Measurements from ENCODE around the gene PGLYRP2.
"Not testable (repeated sequence)": the region's sequence is repeated elsewhere in the genome, so short reads cannot be mapped to it uniquely, and the experiment has no call there.

The PGLYRP2 gene

GRCh38 chr19:15476325-15476724 is 3.0 kb downstream of the PGLYRP2 start:
- H3K79me2 ChIP-seq (ENCODE audit: insufficient read depth, low read length) = no peaks in the 10 kb centered on the region
- no peak overlapping the region; the same call in 1 of the 2 replicates for H3K27ac ChIP-seq (ENCODE audit: low read length)
- H3K4me2 ChIP-seq (ENCODE audit: insufficient read depth, low read length) = no peak overlapping the region
- H3K4me1 ChIP-seq (ENCODE audit: insufficient read depth, low read length) = no peaks in the 10 kb centered on the region
- DNase-seq (peak; percentile 28), ATAC-seq (ENCODE audit: insufficient read depth, low read depth) (peak; percentile 50; the same call in 1 of the 3 replicates)
- no peaks in the 10 kb centered on the region for H3K27me3 ChIP-seq (ENCODE audit: insufficient read depth, low read length, poor library complexity)
- no peak overlapping the region for H3K4me3 ChIP-seq (ENCODE audit: low read depth in 1 of 2, low read length in 2 of 2)
- H3K9ac ChIP-seq (ENCODE audit: low read depth, low read length) = no peak overlapping the region
- H2AFZ ChIP-seq (ENCODE audit: low read depth, low read length) = no peak overlapping the region
- no peaks in the 10 kb centered on the region for H3K9me3 ChIP-seq (ENCODE audit: insufficient read depth, low read length, severe bottlenecking)
- TF ChIP-seq CTCF (IDR thresholded peaks at IDR 0.05; ENCODE audit: borderline replicate concordance, extremely low read depth, low read length, poor library complexity, severe bottlenecking) = no peak
- TF ChIP-seq EZH2 (IDR thresholded peaks at IDR 0.05; ENCODE audit: borderline replicate concordance, low read depth, low read length, severe bottlenecking) = no peak
- no peaks in the 10 kb centered on the region for H4K20me1 ChIP-seq (ENCODE audit: insufficient read depth, low read length)
- H3K36me3 ChIP-seq (ENCODE audit: insufficient read depth, low read length) = no peaks in the 10 kb centered on the region

GRCh38 chr19:15475611-15476010 is 3.7 kb downstream of the PGLYRP2 start:
- no peaks in the 10 kb centered on the region for H3K79me2 ChIP-seq (ENCODE audit: insufficient read depth, low read length)

GRCh38 chr19:15475169-15475568 is 4.1 kb downstream of the PGLYRP2 start:
- H3K9me3 ChIP-seq (ENCODE audit: insufficient read depth, low read length, severe bottlenecking) = no peaks in the 10 kb centered on the region
- H4K20me1 ChIP-seq (ENCODE audit: insufficient read depth, low read length) = no peaks in the 10 kb centered on the region
- H3K36me3 ChIP-seq (ENCODE audit: insufficient read depth, low read length) = no peaks in the 10 kb centered on the region
- no peak for DNase-seq
- H3K27ac ChIP-seq (ENCODE audit: low read length) = no peak overlapping the region
- no peaks in the 10 kb centered on the region for H3K4me1 ChIP-seq (ENCODE audit: insufficient read depth, low read length)
- no peak overlapping the region for H3K9ac ChIP-seq (ENCODE audit: low read depth, low read length)
- no peaks in the 10 kb centered on the region for H3K27me3 ChIP-seq (ENCODE audit: insufficient read depth, low read length, poor library complexity)
- H3K4me2 ChIP-seq (ENCODE audit: insufficient read depth, low read length) = no peak overlapping the region
- ATAC-seq (ENCODE audit: insufficient read depth, low read depth) = no peak
- no peak overlapping the region for H3K4me3 ChIP-seq (ENCODE audit: low read depth in 1 of 2, low read length in 2 of 2)
- TF ChIP-seq EZH2 (IDR thresholded peaks at IDR 0.05; ENCODE audit: borderline replicate concordance, low read depth, low read length, severe bottlenecking) (no peak), CTCF (IDR thresholded peaks at IDR 0.05; ENCODE audit: borderline replicate concordance, extremely low read depth, low read length, poor library complexity, severe bottlenecking) (no peak)
- no peak overlapping the region for H2AFZ ChIP-seq (ENCODE audit: low read depth, low read length)
- H3K79me2 ChIP-seq (ENCODE audit: insufficient read depth, low read length) = no peaks in the 10 kb centered on the region

More at GRCh38 chr19:15475611-15476010, 3.7 kb downstream of the PGLYRP2 start:
- no peak overlapping the region for H2AFZ ChIP-seq (ENCODE audit: low read depth, low read length)
- no peak overlapping the region for H3K27ac ChIP-seq (ENCODE audit: low read length)
- no peaks in the 10 kb centered on the region for H3K36me3 ChIP-seq (ENCODE audit: insufficient read depth, low read length)
- no peaks in the 10 kb centered on the region for H3K27me3 ChIP-seq (ENCODE audit: insufficient read depth, low read length, poor library complexity)
- no peak overlapping the region for H3K9ac ChIP-seq (ENCODE audit: low read depth, low read length)
- H3K4me2 ChIP-seq (ENCODE audit: insufficient read depth, low read length) = no peak overlapping the region
- no peak for DNase-seq
- TF ChIP-seq EZH2 (IDR thresholded peaks at IDR 0.05; ENCODE audit: borderline replicate concordance, low read depth, low read length, severe bottlenecking) (no peak), CTCF (IDR thresholded peaks at IDR 0.05; ENCODE audit: borderline replicate concordance, extremely low read depth, low read length, poor library complexity, severe bottlenecking) (no peak)
- no peaks in the 10 kb centered on the region for H3K4me1 ChIP-seq (ENCODE audit: insufficient read depth, low read length)
- no peaks in the 10 kb centered on the region for H3K9me3 ChIP-seq (ENCODE audit: insufficient read depth, low read length, severe bottlenecking)
- H4K20me1 ChIP-seq (ENCODE audit: insufficient read depth, low read length) = no peaks in the 10 kb centered on the region
- H3K4me3 ChIP-seq (ENCODE audit: low read depth in 1 of 2, low read length in 2 of 2) = no peak overlapping the region
- ATAC-seq (ENCODE audit: insufficient read depth, low read depth) = no peak

GRCh38 chr19:15473821-15474220 is 5.5 kb downstream of the PGLYRP2 start:
- not testable (repeated sequence) for H3K9me3 ChIP-seq (ENCODE audit: insufficient read depth, low read length, severe bottlenecking); H3K79me2 ChIP-seq (ENCODE audit: insufficient read depth, low read length); H4K20me1 ChIP-seq (ENCODE audit: insufficient read depth, low read length); DNase-seq; H3K4me2 ChIP-seq (ENCODE audit: insufficient read depth, low read length); H3K27ac ChIP-seq (ENCODE audit: low read length); H3K9ac ChIP-seq (ENCODE audit: low read depth, low read length); H3K4me1 ChIP-seq (ENCODE audit: insufficient read depth, low read length); H2AFZ ChIP-seq (ENCODE audit: low read depth, low read length); ATAC-seq (ENCODE audit: insufficient read depth, low read depth); H3K27me3 ChIP-seq (ENCODE audit: insufficient read depth, low read length, poor library complexity); H3K4me3 ChIP-seq (ENCODE audit: low read depth in 1 of 2, low read length in 2 of 2); H3K36me3 ChIP-seq (ENCODE audit: insufficient read depth, low read length)
